PC-3 (cell line): ENCODE data around the gene MDFIC.

ENCODE experiments used
- CTCF ChIP-seq: fragments of 300-600 bp; sonication (generic); conservative IDR thresholded peaks from 2 replicates; pipeline ENCODE4 v1.5.1; 2017; ENCODE audit warnings: antibody characterized with exemption, low read depth, mild to moderate bottlenecking, low read length
- EZH2 ChIP-seq: fragments of 300-600 bp; sonication (generic); IDR thresholded peaks from one replicate; pipeline ENCODE4 v1.6.1; 2017; ENCODE audit warnings: antibody characterized with exemption, mild to moderate bottlenecking, low read length; ENCODE audit not compliant: unreplicated experiment

- no peak for TF ChIP-seq CTCF
- no peak for TF ChIP-seq EZH2
Observed at GRCh38 chr7:115043605-115044004, 121.7 kb downstream of the MDFIC start.
